ENCODE results near the gene D2HGDH. TPM values are rescaled to one million over a fixed set of nuclear protein-coding genes. Genes with fewer than 3 reads are reported as not detected.
"Not testable (repeated sequence)": the region's sequence is repeated elsewhere in the genome, so short reads cannot be mapped to it uniquely, and the experiment has no call there.

The D2HGDH gene
- total and polyA plus RNA-seq, 7 donors, result 14.1 to 31.0 (median 20.3) TPM

- H3K27ac ChIP-seq, result no peak overlapping the region
- H3K4me3 ChIP-seq, result no peak overlapping the region
- intact Hi-C loops (cut with DNase I), result no loop called here
- WGBS, 3 donors, result 86 to 90% (median 89%) methylated on average over 18 to 21 of the region's 21 CpGs
- peak; percentile 11 to 49 for DNase-seq
- peaks cover 0 to 10% (median 0%) of the 10 kb centered on the region in 3 donors for H3K27me3 ChIP-seq (ENCODE audit: insufficient read depth in 3 of 3, low read length in 2 of 3)
- ATAC-seq, result no peak
- H3K9me3 ChIP-seq, result no peaks in the 10 kb centered on the region
- H3K36me3 ChIP-seq (ENCODE audit: insufficient read depth in 1 of 2, low read depth in 1 of 2), result no peaks in the 10 kb centered on the region
- no peak for TF ChIP-seq CTCF (IDR thresholded peaks at IDR 0.05)
- H3K4me1 ChIP-seq, result peaks cover 3% of the 10 kb centered on the region
Measured at GRCh38 chr2:241798631-241799521, 64.4 kb downstream of the D2HGDH start.

GRCh38 chr2:241799522-241800197 is 65.2 kb downstream of the D2HGDH start:
- Histone ChIP-seq H3K27me3 (ENCODE audit: insufficient read depth in 3 of 3, low read length in 2 of 3) (peaks cover 0 to 18% (median 0%) of the 10 kb centered on the region in 3 donors), H3K36me3 (ENCODE audit: insufficient read depth in 1 of 2, low read depth in 1 of 2) (no peaks in the 10 kb centered on the region), H3K9me3 (no peaks in the 10 kb centered on the region), H3K4me1 (peaks cover 3% of the 10 kb centered on the region), H3K4me3 (no peak overlapping the region), H3K27ac (no peak overlapping the region)
- WGBS, 3 donors, result 82 to 86% (median 83%) methylated on average over 8 to 10 of the region's 10 CpGs
- DNase-seq (peak; percentile 3 to 25), ATAC-seq (no peak)
- intact Hi-C loops (cut with DNase I), result no loop called here
- no peak for TF ChIP-seq CTCF (IDR thresholded peaks at IDR 0.05)

GRCh38 chr2:241800198-241800903 is 65.9 kb downstream of the D2HGDH start:
- H3K36me3 ChIP-seq (ENCODE audit: insufficient read depth in 1 of 2, low read depth in 1 of 2); H3K4me1 ChIP-seq; H3K4me3 ChIP-seq; H3K9me3 ChIP-seq; ATAC-seq; H3K27ac ChIP-seq; intact Hi-C loops (cut with DNase I): not testable (repeated sequence)
- peaks cover 0 to 20% (median 0%) of the 10 kb centered on the region in 3 donors for H3K27me3 ChIP-seq (ENCODE audit: insufficient read depth in 3 of 3, low read length in 2 of 3)
- 74 to 77% (median 75%) methylated on average over 35 of the region's 35 CpGs for WGBS, 3 donors
- peak in 1 of 2 donors; percentile 48 for DNase-seq

- H3K27me3 ChIP-seq (ENCODE audit: insufficient read depth in 3 of 3, low read length in 2 of 3), result peaks cover 0 to 20% (median 0%) of the 10 kb centered on the region in 3 donors
- peaks cover 3% of the 10 kb centered on the region for H3K4me1 ChIP-seq
- ATAC-seq (no peak), DNase-seq (peak in 1 of 2 donors; percentile 11)
- no peaks in the 10 kb centered on the region for H3K36me3 ChIP-seq (ENCODE audit: insufficient read depth in 1 of 2, low read depth in 1 of 2)
- no peaks in the 10 kb centered on the region for H3K9me3 ChIP-seq
- intact Hi-C loops (cut with DNase I), result no loop called here
- no peak overlapping the region for H3K27ac ChIP-seq
- no peak for TF ChIP-seq CTCF (IDR thresholded peaks at IDR 0.05)
- 84 to 88% (median 86%) methylated on average over 38 to 44 of the region's 44 CpGs for WGBS, 3 donors
- H3K4me3 ChIP-seq, result no peak overlapping the region
Measured at GRCh38 chr2:241801611-241802420, 67.4 kb downstream of the D2HGDH start.

All from psoas muscle (tissue), 8 donors.